ENCODE results near the gene MSMP. TPM values are rescaled to one million over a fixed set of nuclear protein-coding genes. Genes with fewer than 3 reads are reported as not detected.

Gene MSMP
- total and polyA plus RNA-seq, 2 experiments from 2014 or later = 0.81 TPM; not detected in 1

DNA sequence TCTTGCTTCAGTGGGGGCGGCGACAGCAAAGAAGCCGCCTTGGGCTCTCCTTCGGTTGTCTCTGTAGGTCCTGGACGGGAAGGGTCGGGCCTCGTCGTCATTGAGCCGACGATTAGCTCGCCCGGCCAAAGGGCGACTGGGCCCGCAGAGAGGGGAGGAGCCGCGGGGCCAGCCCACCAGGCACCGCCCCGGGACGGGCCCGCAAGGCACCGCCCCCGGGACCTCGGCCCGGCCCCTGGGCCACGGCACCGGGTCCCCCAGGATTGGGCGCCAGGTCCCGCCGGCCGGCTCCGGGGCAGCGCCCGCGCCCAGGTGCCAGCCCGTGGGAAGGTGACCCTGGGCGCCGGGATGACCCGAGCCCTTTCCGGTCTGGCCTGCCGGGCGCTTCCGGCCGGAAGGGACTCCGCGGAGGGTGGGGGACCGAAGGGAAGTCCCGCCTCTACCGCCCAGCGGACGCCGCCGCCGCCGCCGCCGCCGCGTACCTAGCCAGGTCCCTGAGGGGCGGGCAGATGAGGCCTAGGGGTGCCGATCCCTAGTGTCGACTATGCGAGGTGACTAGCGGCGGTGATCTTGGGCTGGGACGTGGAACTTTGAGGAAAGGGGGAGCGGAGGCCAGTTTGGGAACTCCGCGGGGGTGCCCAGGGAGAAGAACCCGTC, 5.1 kb downstream of the MSMP start, which contains the start of the genes GBA2 and RGP1:
Gene GBA2 (minus strand): TSS at position 371 of the 657 bp plus-strand sequence. CDS start 524 bp downstream, outside the sequence.
Gene RGP1 (plus strand): TSS at position 430 of the 657 bp plus-strand sequence. CDS start 469 bp downstream, outside the sequence.
- H3F3A ChIP-seq (replicated peaks; ENCODE audit: low read depth) = peaks cover 13% of the 10 kb centered on the region
- H3K36me3 ChIP-seq (ENCODE audit: insufficient read depth) = peaks cover 13% of the 10 kb centered on the region
- H3K4me3 ChIP-seq = peak within 1 kb of the TSS; percentile 100
- Mint-ChIP-seq H3K27me3 (ENCODE audit: insufficient read depth, low read depth, poor library complexity) (peaks cover 7% of the 10 kb centered on the region), H3K27ac (peak within 1 kb of the TSS; percentile 93), H3K4me3 (peak within 1 kb of the TSS; percentile 93), H3K4me1 (peaks cover 24% of the 10 kb centered on the region), H3K36me3 (ENCODE audit: low read depth) (peaks cover 41% of the 10 kb centered on the region), H3K9me3 (no peaks in the 10 kb centered on the region)
- ATAC-seq (peak; percentile 92), DNase-seq (ENCODE audit: low spot score) (peak; percentile 91)
- peaks cover 30% of the 10 kb centered on the region for H3K4me1 ChIP-seq (ENCODE audit: insufficient read depth)
- H2AFZ ChIP-seq = peak within 1 kb of the TSS; percentile 97
- H3K79me2 ChIP-seq (replicated peaks; ENCODE audit: insufficient read depth) = peaks cover 41% of the 10 kb centered on the region
- H3K9me2 ChIP-seq (ENCODE audit: insufficient read depth) = no peaks in the 10 kb centered on the region
- H3K4me2 ChIP-seq = peak within 1 kb of the TSS; percentile 99
- peaks cover 30% of the 10 kb centered on the region for H4K20me1 ChIP-seq (replicated peaks; ENCODE audit: insufficient read depth)
- H3K27me3 ChIP-seq (ENCODE audit: insufficient read depth) = no peaks in the 10 kb centered on the region
- peak within 1 kb of the TSS; percentile 80; the same call in 1 of the 2 replicates for H3K27ac ChIP-seq (ENCODE audit: low read depth)
- TF ChIP-seq STAT1 (IDR thresholded peaks at IDR 0.05; ENCODE audit: unreplicated experiment) (no peak), POLR2AphosphoS5 (IDR thresholded peaks at IDR 0.05; ENCODE audit: low read depth) (peak; percentile 80; the same call in 1 of the 2 replicates)
- TF ChIP-seq, protein P1, sequence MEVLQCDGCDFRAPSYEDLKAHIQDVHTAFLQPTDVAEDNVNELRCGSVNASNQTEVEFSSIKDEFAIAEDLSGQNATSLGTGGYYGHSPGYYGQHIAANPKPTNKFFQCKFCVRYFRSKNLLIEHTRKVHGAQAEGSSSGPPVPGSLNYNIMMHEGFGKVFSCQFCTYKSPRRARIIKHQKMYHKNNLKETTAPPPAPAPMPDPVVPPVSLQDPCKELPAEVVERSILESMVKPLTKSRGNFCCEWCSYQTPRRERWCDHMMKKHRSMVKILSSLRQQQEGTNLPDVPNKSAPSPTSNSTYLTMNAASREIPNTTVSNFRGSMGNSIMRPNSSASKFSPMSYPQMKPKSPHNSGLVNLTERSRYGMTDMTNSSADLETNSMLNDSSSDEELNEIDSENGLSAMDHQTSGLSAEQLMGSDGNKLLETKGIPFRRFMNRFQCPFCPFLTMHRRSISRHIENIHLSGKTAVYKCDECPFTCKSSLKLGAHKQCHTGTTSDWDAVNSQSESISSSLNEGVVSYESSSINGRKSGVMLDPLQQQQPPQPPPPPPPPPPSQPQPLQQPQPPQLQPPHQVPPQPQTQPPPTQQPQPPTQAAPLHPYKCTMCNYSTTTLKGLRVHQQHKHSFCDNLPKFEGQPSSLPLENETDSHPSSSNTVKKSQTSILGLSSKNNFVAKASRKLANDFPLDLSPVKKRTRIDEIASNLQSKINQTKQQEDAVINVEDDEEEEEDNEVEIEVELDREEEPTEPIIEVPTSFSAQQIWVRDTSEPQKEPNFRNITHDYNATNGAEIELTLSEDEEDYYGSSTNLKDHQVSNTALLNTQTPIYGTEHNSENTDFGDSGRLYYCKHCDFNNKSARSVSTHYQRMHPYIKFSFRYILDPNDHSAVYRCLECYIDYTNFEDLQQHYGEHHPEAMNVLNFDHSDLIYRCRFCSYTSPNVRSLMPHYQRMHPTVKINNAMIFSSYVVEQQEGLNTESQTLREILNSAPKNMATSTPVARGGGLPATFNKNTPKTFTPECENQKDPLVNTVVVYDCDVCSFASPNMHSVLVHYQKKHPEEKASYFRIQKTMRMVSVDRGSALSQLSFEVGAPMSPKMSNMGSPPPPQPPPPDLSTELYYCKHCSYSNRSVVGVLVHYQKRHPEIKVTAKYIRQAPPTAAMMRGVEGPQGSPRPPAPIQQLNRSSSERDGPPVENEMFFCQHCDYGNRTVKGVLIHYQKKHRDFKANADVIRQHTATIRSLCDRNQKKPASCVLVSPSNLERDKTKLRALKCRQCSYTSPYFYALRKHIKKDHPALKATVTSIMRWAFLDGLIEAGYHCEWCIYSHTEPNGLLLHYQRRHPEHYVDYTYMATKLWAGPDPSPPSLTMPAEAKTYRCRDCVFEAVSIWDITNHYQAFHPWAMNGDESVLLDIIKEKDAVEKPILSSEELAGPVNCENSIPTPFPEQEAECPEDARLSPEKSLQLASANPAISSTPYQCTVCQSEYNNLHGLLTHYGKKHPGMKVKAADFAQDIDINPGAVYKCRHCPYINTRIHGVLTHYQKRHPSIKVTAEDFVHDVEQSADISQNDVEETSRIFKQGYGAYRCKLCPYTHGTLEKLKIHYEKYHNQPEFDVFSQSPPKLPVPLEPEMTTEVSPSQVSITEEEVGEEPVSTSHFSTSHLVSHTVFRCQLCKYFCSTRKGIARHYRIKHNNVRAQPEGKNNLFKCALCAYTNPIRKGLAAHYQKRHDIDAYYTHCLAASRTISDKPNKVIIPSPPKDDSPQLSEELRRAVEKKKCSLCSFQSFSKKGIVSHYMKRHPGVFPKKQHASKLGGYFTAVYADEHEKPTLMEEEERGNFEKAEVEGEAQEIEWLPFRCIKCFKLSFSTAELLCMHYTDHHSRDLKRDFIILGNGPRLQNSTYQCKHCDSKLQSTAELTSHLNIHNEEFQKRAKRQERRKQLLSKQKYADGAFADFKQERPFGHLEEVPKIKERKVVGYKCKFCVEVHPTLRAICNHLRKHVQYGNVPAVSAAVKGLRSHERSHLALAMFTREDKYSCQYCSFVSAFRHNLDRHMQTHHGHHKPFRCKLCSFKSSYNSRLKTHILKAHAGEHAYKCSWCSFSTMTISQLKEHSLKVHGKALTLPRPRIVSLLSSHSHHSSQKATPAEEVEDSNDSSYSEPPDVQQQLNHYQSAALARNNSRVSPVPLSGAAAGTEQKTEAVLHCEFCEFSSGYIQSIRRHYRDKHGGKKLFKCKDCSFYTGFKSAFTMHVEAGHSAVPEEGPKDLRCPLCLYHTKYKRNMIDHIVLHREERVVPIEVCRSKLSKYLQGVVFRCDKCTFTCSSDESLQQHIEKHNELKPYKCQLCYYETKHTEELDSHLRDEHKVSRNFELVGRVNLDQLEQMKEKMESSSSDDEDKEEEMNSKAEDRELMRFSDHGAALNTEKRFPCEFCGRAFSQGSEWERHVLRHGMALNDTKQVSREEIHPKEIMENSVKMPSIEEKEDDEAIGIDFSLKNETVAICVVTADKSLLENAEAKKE (CRISPR knock-in tag; IDR thresholded peaks at IDR 0.05) = no peak
- TF ChIP-seq, protein P2, sequence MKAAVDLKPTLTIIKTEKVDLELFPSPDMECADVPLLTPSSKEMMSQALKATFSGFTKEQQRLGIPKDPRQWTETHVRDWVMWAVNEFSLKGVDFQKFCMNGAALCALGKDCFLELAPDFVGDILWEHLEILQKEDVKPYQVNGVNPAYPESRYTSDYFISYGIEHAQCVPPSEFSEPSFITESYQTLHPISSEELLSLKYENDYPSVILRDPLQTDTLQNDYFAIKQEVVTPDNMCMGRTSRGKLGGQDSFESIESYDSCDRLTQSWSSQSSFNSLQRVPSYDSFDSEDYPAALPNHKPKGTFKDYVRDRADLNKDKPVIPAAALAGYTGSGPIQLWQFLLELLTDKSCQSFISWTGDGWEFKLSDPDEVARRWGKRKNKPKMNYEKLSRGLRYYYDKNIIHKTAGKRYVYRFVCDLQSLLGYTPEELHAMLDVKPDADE (IDR thresholded peaks at IDR 0.05) = peak; percentile 72

Measured in GM23338 (cell line).